K562 (cell line): Measurements from ENCODE around the gene BSDC1. TPM values are rescaled to one million over a fixed set of nuclear protein-coding genes. Genes with fewer than 3 reads are reported as not detected.

Experiments
- ATAC-seq: fragments of 200-7000 bp; cut with Tn5 transposase; 3 replicates; pipeline ENCODE4 v1.9.1; 2020; ENCODE audit warnings: moderate library complexity
- BruUV-seq: library from RNA; stranded (reverse); fragments of 400-500 nt; replicated peaks from 2 replicates; lab custom pipeline; 2021; lab: Mats Ljungman, UMichigan
- CTCF ChIA-PET: fragments of 300-600 bp; formaldehyde crosslinking; extraction: SDS; loops from one replicate; lab custom pipeline; 2021; ENCODE audit warnings: low intra/inter-chr PET ratio; lab: Yijun Ruan, JAX
- POLR2A ChIA-PET: fragments of 300-600, 350-650 bp; sonication (Branson Sonifier 250); formaldehyde crosslinking; extraction: SDS; loops from one replicate; lab custom pipeline; 2021; ENCODE audit warnings: antibody characterized with exemption, inconsistent platforms; lab: Yijun Ruan, JAX
- DNase-seq, 4 experiments: peaks; one replicate each; pipeline versions ENCODE4 v3.0.0 to v3.0.0-alpha.2; 2011 to 2018; ENCODE audit warnings: low spot score in 3 of 4, mixed read lengths in 3 of 4; ENCODE audit errors: extremely low read depth in 1 of 4
- FAIRE-seq: peaks from 2 replicates; lab custom pipeline; 2011; peaks lifted over from hg19 to GRCh38; lab: Jason Lieb, UNC
- H2AFZ ChIP-seq: 2 replicates; pipeline ENCODE4 v1.6.0; 2011; ENCODE audit warnings: low read depth, low read length, control low read depth, inconsistent platforms
- H3K27ac ChIP-seq: fragments of 200-600 bp; 3 replicates; pipeline ENCODE4 v1.8.0; 2011; ENCODE audit warnings: low read depth, mild to moderate bottlenecking, control low read depth, inconsistent platforms, low read length, moderate library complexity, mixed read lengths; ENCODE audit errors: extremely low read depth
- H3K27me3 ChIP-seq, 2 experiments: fragments of 300-600 bp in 1 of 2; 2 replicates in 1 of 2; 3 replicates in 1 of 2; pipeline versions ENCODE4 v1.6.0 to v1.8.0; 2011; ENCODE audit warnings: inconsistent platforms in 2 of 2, low read length in 2 of 2, mild to moderate bottlenecking in 1 of 2, mixed read lengths in 1 of 2, moderate library complexity in 1 of 2; ENCODE audit not compliant: control insufficient read depth in 2 of 2, insufficient read depth in 2 of 2
- H3K36me3 ChIP-seq: fragments of 300-600 bp; 3 replicates; pipeline ENCODE4 v1.8.0; 2011; ENCODE audit warnings: mild to moderate bottlenecking, low read length, inconsistent platforms; ENCODE audit not compliant: control insufficient read depth, insufficient read depth
- H3K4me1 ChIP-seq, 2 experiments: fragments of 200-600 bp in 1 of 2; replicated peaks in 1 of 2; 2 replicates in 1 of 2; 3 replicates in 1 of 2; pipeline versions ENCODE4 v1.5.1 to v1.8.0; 2011; ENCODE audit warnings: inconsistent platforms in 2 of 2, low read length in 2 of 2, mild to moderate bottlenecking in 1 of 2, mixed read lengths in 1 of 2, moderate library complexity in 1 of 2; ENCODE audit not compliant: control insufficient read depth in 2 of 2, insufficient read depth in 2 of 2
- H3K4me2 ChIP-seq: 2 replicates; pipeline ENCODE4 v1.6.1; 2011; ENCODE audit warnings: low read length, control low read depth, inconsistent platforms, mixed read lengths; ENCODE audit not compliant: insufficient read depth
- H3K4me3 ChIP-seq: fragments of 200-600 bp; sonication (generic), shearing (Covaris generic); 2 replicates; pipeline ENCODE4 v1.5.1; 2016; ENCODE audit warnings: control low read depth, inconsistent platforms
- H3K79me2 ChIP-seq: fragments of 200-600 bp; 3 replicates; pipeline ENCODE4 v1.8.0; 2011; ENCODE audit warnings: low read length, inconsistent platforms; ENCODE audit not compliant: control insufficient read depth, insufficient read depth
- H3K9ac ChIP-seq, 2 experiments: 2 replicates each; pipeline versions ENCODE4 v1.6.0 to v1.6.1; 2011; ENCODE audit warnings: low read depth in 2 of 2, low read length in 2 of 2, control low read depth in 1 of 2, inconsistent platforms in 1 of 2, mild to moderate bottlenecking in 1 of 2, mixed read lengths in 1 of 2; ENCODE audit not compliant: insufficient read depth in 1 of 2
- H3K9me1 ChIP-seq: one replicate; pipeline ENCODE4 v1.6.0; 2011; ENCODE audit warnings: inconsistent platforms, mild to moderate bottlenecking, low read length, moderate library complexity; ENCODE audit not compliant: control insufficient read depth, insufficient read depth
- H3K9me3 ChIP-seq: replicated peaks from 2 replicates; pipeline ENCODE4 v1.5.1; 2011; ENCODE audit warnings: low read depth, low read length, inconsistent platforms; ENCODE audit not compliant: control insufficient read depth, insufficient read depth
- H4K20me1 ChIP-seq: replicated peaks from 2 replicates; pipeline ENCODE4 v1.6.1; 2011; ENCODE audit warnings: low read length, inconsistent platforms, mixed read lengths; ENCODE audit not compliant: control insufficient read depth, insufficient read depth
- E2F5 ChIP-seq: sonication (generic); formaldehyde crosslinking; IDR thresholded peaks from 2 replicates; pipeline ENCODE4 v1.8.0; 2022; ENCODE audit warnings: mild to moderate bottlenecking, missing genetic modification reagents
- GABPB1 ChIP-seq: sonication (generic); formaldehyde crosslinking; IDR thresholded peaks from 2 replicates; pipeline ENCODE4 v1.8.0; 2022; ENCODE audit warnings: mild to moderate bottlenecking, missing genetic modification reagents
- JUN ChIP-seq, 2 experiments: sonication (generic) in 1 of 2; formaldehyde crosslinking in 1 of 2; IDR thresholded peaks; 2 replicates each; pipeline versions ENCODE4 v1.6.1 to v1.8.0; 2012 to 2022; ENCODE audit warnings: borderline replicate concordance in 2 of 2, mild to moderate bottlenecking in 2 of 2, improper control_type of control experiment in 1 of 2, low read depth in 1 of 2, low read length in 1 of 2, missing genetic modification reagents in 1 of 2
- NR4A1 ChIP-seq, 2 experiments: fragments of 250-450 bp in 1 of 2; fragments of 450-650 bp in 1 of 2; sonication (Bioruptor Pico) in 1 of 2; IDR thresholded peaks; 2 replicates each; pipeline versions ENCODE4 v1.4.0 to v1.6.1; 2016 to 2020; ENCODE audit warnings: mild to moderate bottlenecking in 2 of 2, missing compliant biosample characterization in 1 of 2, missing genetic modification characterization in 1 of 2, moderate library complexity in 1 of 2
- POLR3A ChIP-seq: IDR thresholded peaks from 2 replicates; pipeline ENCODE4 v1.6.1; 2011; ENCODE audit warnings: borderline replicate concordance, mild to moderate bottlenecking, moderate library complexity; ENCODE audit not compliant: insufficient read length, insufficient read depth; ENCODE audit errors: extremely low read depth
- TAF1 ChIP-seq: IDR thresholded peaks from 2 replicates; pipeline ENCODE4 v1.6.1; 2011; ENCODE audit warnings: mild to moderate bottlenecking, low read length, moderate library complexity; ENCODE audit not compliant: insufficient read depth, control insufficient read depth, severe bottlenecking; ENCODE audit errors: extremely low read depth
- ZBTB2 ChIP-seq: fragments of 450-650 bp; IDR thresholded peaks from 2 replicates; pipeline ENCODE4 v1.6.1; 2016; ENCODE audit warnings: antibody characterized with exemption
- ZNF699 ChIP-seq: fragments of 250-450 bp; sonication (Bioruptor Pico); IDR thresholded peaks from 2 replicates; pipeline ENCODE4 v1.8.0; 2021; ENCODE audit warnings: mild to moderate bottlenecking, moderate library complexity; ENCODE audit not compliant: insufficient replicate concordance
- WGBS: fragments of 100-300 bp; shearing (Covaris generic); methylation state at CpG from one replicate; pipeline ENCODE4 v1.1.6; 2016; ENCODE audit warnings: low coverage, mixed read lengths; ENCODE audit not compliant: insufficient coverage; ENCODE audit errors: missing lambda C conversion rate; 5-methylcytosine and 5-hydroxymethylcytosine counted together
- in situ Hi-C: fragments of 300-500 bp; cut with MboI; formaldehyde crosslinking; loops from 4 replicates; pipeline ENCODE4 v1.15.0; 2018; ENCODE audit warnings: inconsistent platforms, mixed read lengths
- intact Hi-C: fragments of 100-400 bp; cut with micrococcal nuclease; formaldehyde crosslinking; loops from 2 replicates; pipeline ENCODE4 v1.14.2; 2022
- polyA plus RNA-seq, 8 experiments: library from polyadenylated mRNA; depleted of rRNA in 4 of 8; stranded (reverse) in 5 of 8; unstranded in 3 of 8; fragments of >200 nt; fragmentation: Nextera tagmentation in 2 of 8; fragmentation: Illumina TruSeq in 1 of 8; extraction: Ambion mirVana in 2 of 8; extraction: Trizol in 1 of 8; gene quantifications; 2 replicates each; pipeline versions ENCODE4 v1.2.1 to v1.2.3, GENCODE V29; 2011 to 2014; ENCODE audit warnings: inconsistent platforms in 1 of 8, missing spikeins in 1 of 8
- total RNA-seq, 7 experiments: library from RNA; depleted of rRNA in 6 of 7; stranded (reverse); fragments of >200 nt in 6 of 7; fragmentation: Illumina TruSeq in 2 of 7; extraction: Trizol in 2 of 7; gene quantifications; 2 replicates each; pipeline versions ENCODE4 v1.2.1 to v1.2.3, GENCODE V29; 2011 to 2021; ENCODE audit warnings: low replicate concordance in 1 of 7

BSDC1 gene
- total and polyA plus RNA-seq, 9 of the 15 experiments (the other 6 are each of a cell fraction or from before 2014, with no cell fraction given) = 10.2 to 96.8 (median 73.1) TPM

GRCh38 chr1:32337855-32338636, 56.2 kb downstream of the BSDC1 start:
- WGBS = 61% methylated on average over 16 of the region's 16 CpGs
- peaks cover 4% of the 10 kb centered on the region for H3K9me1 ChIP-seq
- CTCF ChIA-PET = no interaction called here
- H3K27me3 ChIP-seq = no peaks in the 10 kb centered on the region
- no peak overlapping the region for H3K27ac ChIP-seq
- intact Hi-C loops (loop anchor here (5.0 kb wide), 1 partner anchor 54 kb away; the partner anchor contains the start of gene BSDC1), in situ Hi-C loops (no loop called here)
- no peak overlapping the region for H3K4me3 ChIP-seq
- H3K4me1 ChIP-seq = peaks cover 25 to 58% of the 10 kb centered on the region in 2 experiments
- DNase-seq = no peak
- TF ChIP-seq ZBTB2 = no peak
- TF ChIP-seq ZNF699 (CRISPR knock-in tag) = no peak
- no peak for TF ChIP-seq GABPB1 (CRISPR knock-in tag)
- no peak for TF ChIP-seq POLR3A
- TF ChIP-seq E2F5 (CRISPR knock-in tag) = no peak
- no peak for TF ChIP-seq JUN (IDR thresholded peaks at IDR 0.05; ENCODE audit: borderline replicate concordance, low read depth, low read length)
- TF ChIP-seq JUN (CRISPR knock-in tag; IDR thresholded peaks at IDR 0.05; ENCODE audit: borderline replicate concordance) = no peak
- no peak for TF ChIP-seq TAF1
- no peak for TF ChIP-seq NR4A1 (CRISPR knock-in tag; IDR thresholded peaks at IDR 0.05)
- TF ChIP-seq NR4A1 (tag; IDR thresholded peaks at IDR 0.05) = no peak
- H3K79me2 ChIP-seq = peaks cover 27% of the 10 kb centered on the region
- POLR2A ChIA-PET = interaction anchor here (1.1 to 3.0 kb wide), 4 partner anchors 9 to 39 kb away, joined by 4 to 59 read pairs (median 8); no protein-coding TSS in a partner anchor
- H3K9me3 ChIP-seq = no peaks in the 10 kb centered on the region
- H3K36me3 ChIP-seq = peaks cover 20% of the 10 kb centered on the region
- no peak for ATAC-seq
- 0 out of 2 replicates have a peak, but pooled peaks cover 12% of the 10 kb centered on the region for H4K20me1 ChIP-seq
- H2AFZ ChIP-seq = no peak overlapping the region
- no TSS peak for BruUV-seq
- peak; percentile 55 for FAIRE-seq
- no peak overlapping the region for H3K4me2 ChIP-seq
- H3K9ac ChIP-seq = peak overlapping the region in 1 of 2 experiments; percentile 49; a peak in 2 of 4 replicates
